HG02840 (cell line): ENCODE results near the gene ITPA.

Source experiments
- ATAC-seq: cut with Tn5 transposase; IDR thresholded peaks from one replicate; pipeline ENCODE4 v1.9.1; 2021; ENCODE audit warnings: mild to moderate bottlenecking, moderate library complexity, moderate number of reproducible peaks; ENCODE audit not compliant: unreplicated experiment, low FRiP score

ITPA gene

DNA sequence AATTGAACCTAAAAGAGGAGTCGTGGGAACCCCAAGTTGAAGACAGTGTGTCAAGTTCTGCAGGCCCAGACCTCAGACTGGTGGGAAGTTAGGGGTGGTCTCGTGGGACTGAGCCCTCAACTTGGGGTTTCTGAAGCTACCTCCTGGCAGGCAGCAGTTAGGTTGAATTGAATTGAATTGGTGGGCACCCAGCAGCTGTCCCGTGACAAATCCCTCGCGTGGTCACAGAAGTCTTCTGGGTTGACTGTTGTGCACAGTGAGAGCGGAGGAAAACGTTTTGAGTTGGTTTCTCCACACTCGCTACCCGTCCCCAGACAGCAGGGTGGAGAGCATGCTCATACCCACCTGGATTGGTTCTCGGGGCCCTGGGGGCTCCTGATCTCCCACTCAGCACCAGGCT lies 16.8 kb downstream of the ITPA start:
- ATAC-seq = no peak

DNA sequence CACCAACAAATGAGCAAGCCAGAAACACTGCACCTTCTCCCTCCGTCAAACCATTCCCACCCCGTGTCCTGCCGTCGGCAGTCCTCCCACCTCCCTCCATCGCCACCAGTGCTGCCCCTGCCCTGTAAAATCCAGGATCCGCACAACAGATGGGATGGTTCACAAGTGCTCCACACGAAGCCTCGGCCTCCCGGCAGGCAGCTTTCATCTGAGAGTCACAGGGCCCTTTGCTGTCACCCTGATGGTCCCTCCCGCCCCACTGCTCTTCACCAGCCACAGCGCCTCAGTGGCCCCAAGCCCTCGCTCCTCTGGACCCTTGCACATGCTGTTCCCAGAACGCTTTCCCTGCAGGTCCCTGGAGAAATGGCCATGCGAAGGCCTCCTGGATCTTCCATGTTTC lies 17.6 kb downstream of the ITPA start:
- ATAC-seq = no peak

DNA sequence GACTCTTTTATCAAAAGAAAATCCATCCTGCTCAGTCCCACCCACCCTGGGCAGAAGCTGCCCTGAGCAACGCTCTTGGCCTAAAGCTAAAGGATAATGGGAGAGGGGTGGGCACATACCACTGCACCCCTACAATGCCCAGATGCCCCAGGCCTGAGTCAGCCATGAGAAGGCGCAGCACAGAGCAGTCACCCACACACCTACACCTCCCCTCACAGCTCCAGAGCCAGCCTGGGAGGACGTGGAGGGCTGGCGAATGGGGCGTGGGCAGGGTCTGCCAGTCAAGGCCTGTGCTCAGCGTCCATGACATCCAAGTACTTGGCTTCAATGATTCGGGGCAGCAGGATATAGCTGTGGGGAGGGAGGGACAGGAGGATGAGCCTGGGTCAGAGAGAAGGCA lies 18.2 kb downstream of the ITPA start:
- ATAC-seq = no peak

DNA sequence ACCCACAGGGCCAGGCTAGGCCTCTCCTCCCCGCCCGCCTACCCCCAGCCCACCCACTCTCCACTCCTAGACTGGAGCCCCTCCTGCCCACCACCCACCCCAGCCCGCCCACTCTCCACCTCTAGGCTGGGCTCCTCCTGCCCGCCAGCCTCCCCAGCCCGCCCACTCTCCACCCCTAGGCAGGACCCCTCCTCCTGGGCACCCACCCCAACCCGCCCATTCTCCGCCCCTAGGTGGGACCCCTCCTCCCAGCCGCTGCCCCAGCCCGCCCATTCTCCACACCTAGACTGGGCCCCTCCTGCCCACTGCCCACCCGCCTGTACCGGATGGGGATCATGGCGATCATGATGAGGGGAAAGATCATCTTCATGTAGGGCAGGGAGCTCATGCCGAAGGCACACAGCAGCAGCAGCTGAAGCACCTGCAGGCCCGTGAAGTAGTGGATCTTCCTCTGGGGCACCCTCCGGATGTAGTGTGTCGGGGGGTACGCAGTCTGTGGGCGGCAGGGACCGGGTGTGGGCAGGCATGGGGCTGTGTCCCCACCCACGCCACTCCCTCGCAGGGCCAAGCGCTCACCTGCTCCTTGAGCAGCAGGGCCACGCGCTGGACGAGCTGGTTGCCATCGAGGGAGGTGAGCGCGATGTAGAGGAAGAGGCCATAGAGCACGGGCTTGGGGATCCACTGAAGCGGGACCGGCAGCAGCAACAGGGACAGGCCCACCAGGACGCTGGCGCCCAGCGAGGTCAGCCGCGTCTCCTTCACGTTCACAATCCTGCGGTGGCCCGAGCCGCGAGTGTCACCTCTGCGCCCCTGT lies 18.8 kb downstream of the ITPA start:
- no peak for ATAC-seq

DNA sequence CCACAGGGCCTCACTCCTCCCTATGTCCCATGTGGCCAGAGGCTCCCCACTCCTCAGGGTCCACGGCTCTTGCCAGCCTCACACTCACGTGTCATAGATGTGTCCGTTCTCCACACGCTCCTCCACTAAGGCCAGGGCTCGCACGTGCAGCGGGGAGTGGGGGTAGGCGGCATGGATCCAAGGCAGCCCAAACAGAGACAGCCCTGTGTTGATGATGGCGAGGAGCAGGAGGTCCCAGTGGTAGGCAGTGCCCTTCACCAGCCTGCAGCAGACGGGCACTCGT lies 19.4 kb downstream of the ITPA start:
- ATAC-seq = no peak

DNA sequence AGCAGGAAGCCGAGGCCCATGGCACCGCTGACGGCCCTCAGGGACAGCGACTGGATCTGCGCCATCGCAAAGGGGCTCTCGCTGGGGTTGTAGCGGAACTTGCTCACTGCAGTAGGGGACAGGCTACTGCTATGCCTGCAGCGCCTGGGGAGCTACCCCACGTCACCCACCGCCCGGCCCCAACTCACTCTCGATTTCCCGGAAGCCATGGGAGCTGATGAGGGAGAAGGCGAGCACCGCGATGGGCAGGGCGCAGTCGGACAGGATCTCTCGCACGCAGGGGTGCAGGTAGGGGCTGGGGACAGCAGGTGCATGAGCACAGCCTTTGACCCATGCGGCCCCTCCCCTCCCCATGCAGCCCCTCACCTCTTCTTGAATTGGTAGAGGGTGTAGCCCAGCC lies 19.9 kb downstream of the ITPA start:
- no peak for ATAC-seq

DNA sequence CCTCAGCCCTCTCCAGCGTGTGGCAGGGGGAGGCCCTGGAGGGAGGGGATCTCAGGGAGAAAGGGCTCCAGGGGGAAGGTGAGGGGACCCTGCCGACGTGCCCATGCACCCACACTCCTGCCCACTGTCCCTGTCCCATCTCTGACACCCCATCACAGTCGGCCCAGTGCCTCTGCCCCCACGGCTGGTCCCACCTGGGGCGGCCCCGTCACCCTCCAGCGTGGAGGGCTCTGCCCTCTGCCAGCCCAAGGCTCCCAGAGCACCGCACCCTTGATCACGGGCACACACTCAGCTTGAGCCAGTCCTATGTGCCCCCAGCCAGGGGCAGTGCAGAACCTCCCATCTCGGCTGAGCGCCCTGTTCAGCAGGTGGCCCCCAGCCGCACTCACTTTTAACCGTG lies 20.5 kb downstream of the ITPA start:
- ATAC-seq = no peak

DNA sequence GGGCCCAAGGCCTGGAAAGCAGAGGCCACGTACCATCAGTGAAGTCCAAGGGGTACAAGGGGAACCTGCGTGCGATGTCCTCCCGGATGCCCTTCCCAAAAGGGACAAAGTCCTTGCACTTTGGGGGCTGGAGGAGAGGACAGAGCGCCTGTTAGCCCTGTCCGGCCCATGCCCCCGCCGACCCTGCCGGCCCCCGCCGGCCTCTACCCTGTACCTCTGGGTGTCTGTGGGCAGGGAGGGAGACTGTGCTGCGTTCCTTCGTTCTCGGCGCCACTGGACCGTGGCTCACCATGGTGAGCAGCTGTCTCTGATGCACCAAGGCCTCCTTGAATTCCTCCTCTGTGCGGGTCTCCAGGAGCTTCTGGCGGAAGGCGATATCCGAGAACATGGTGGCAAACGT lies 21.8 kb downstream of the ITPA start:
- ATAC-seq = no peak

DNA sequence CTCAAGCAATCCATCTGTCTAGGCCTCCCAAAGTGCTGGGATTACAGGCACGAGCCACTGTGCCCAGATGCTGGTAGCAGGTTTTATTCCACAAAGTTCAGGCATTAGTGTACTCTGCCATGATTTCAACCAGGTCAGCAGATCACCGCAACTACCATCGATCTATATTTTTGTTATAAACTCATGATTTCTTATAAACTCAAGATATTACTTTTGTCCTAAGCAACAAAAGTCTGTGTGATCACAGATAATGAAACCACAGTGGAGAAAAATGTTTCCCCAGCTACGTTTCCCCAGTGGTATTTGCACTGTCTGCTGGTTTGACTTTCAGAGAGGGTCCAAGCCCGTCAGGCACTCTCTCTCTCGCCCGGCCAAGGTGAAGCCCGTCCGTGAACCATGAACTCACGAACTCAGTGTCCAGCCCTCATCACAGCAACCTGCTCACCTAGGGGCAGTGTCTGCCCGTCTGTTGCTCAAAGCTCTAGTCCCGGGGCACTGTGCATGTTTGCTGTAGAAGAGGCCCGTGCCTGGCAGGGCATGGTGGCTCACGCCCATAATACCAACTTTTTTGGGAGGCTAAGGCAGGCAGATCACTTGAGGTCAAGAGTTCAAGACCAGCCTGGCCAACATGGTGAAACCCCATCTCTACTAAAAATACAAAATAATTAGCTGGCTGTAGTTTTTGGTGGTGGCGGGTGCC lies 22.7 kb downstream of the ITPA start:
- no peak for ATAC-seq

DNA sequence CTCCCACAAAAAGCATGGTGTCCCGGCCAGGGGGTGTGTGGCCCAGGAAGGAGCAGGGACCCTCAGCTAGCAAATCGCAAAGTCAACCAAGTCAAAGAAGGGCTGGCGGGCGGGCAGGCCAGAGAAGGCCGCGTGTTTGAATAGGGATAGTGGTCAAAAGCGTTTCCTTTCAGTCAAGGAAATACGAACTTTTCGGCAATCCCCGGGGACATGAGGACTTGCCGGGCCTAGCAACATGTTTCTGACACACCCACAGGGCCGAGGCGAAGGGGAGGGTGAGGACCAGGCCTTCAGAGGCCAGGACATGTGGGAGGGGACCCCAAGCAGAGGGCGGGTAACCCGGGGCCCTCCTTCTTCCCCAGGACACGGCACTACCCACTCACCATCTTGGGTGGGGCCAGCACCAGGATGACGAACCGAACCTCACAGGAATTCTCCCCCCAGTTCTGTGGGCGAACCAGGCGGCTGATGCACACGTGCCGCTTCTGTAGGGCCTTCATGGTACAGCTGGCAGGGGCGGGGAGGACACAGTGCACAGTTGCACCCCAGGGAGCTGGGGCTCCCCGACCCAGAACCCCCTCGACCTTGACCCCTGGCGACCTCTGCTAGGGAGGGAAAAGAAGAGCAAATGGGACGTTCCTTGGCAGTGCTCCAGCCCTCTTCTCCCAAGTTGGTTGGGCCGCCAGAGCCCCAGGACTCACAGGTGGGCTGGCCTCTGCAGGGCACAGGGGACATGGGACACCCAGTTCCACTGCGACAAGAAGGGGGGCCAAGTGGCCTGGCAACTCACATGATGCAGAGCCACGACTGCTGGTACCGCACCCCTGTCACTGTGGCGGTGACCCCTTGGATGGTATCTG lies 24.1 kb downstream of the ITPA start:
- no peak for ATAC-seq

DNA sequence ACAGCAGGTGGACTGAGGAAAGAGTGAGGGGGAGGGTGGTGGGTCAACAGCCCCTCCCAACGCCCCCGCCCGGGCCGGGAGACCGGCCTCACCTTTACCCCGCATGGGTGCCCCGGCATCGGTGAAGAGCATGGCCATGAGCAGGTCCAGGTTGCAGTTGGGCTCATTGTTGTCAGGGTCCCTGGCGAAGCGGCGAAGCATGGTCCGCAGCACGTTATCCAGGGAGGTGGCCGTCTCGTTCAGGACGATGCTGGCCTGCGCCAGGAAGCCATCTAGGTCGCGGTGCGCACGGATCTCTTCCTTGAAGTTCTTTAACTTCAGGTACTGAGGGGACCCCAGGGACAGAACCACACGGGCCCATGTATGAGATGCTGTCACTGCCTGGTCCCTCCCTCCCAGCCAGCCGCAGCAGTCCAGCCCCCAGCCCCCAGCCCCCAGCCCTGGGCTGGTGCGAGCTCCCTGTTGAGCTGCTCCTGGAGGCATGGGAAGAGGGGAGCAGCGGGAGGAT lies 24.7 kb downstream of the ITPA start:
- no peak for ATAC-seq

DNA sequence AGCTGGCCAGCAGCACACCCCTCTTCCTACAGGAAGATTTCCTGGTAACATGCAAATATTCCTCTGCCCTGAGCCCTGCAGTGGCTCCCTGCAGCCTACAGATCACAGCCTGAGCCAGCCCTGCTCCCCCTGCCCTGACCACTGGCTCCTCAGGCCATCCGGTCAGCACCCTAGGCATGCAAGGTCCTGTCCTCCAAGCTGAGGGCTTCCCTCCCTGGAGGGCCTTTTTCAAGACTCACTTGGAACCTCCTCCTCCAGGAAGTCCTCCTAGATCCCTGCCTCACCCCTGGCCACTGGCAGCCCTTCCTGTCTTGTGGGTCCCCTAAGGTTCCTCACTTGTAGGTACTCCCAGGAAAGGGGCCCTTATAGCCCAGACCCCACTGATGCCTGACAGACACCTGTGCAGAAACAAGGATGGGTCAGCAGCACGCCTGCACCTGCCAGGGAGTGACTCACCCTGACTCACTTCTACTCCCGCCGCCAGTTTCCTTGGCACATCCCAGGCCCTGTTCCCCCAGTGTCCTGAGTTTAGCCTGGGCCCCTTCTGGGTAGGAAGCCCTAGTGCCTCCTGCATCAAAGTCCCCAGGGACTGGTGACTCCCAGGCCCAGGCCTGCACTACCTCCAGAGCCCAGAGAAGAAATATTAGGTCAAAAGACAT lies 26.5 kb downstream of the ITPA start:
- ATAC-seq = no peak

DNA sequence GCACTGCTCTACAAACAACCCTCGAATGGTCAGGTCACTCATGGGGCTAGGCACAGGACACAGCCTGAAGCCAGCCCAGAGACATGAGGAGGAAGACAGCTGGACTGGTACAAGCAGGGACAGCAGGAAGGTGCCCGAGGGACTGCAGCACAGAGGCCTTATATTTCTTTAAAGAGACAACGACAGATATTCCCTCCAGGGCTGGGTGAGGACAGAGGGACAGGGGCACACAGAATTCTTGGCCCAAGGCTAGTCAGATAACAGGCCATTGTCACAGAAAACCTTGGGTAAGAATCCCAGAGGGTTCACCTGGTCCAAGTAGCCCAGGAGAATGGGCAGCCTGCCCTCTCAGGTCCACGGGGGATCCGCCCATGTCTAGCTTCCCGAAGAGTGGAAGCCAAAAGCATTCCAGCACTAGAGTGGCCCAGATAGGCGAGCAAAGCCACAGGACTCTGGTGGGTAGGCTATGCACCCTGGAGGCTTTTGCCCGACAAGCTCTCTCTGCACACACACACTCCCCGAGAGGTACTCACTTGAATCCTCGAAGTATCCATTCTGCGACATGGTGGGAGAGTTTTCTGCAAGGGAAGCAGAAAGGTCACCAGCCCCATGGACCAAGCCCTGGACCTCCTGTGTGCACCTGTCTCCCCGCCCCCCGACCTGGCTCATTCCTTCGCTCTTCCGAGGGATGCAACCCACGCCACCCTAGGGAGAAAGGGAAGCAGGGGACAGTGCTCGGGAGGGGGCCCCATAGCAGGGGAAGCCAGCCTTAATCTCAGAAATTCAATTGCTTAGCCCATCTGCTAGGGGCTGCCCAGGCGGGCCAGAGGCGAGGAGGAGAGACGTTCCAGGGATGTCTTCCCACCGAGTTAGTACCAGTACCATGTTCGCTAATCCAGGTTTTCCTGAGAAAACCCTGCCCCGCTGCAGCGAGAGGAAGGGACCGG lies 28.0 kb downstream of the ITPA start:
- no peak for ATAC-seq

DNA sequence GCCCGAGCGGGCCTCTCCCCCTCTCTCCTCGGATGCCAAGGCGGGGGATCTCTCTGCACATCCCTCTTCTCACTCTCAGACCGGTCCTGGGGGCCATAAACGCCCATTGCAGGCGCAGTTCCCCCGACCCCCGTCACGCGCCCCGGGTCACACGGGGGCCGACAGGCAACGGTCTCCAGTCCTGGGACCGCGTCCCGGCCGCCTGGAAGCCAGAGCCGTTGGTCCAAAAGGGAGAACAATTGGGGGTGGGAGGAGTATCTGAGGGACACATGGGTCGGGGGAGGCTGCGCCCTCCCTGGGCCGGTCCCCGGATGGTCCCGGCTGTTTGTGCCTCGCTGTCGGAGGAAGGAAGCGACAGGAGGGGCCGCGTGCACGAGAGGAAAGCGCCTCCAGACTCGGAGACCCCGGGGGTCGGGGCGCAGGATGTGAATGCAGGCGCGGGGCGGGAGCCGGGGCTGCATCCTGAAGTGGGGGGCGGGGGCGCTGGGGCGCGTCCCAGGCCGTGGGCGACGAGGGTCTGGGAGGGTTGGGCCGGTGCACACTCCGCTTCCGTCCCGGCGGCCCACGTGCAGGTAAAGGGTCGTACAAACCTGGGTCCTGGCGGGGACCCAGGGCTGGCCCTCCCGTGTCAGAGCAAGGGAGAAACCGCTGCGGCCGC lies 28.8 kb downstream of the ITPA start:
- ATAC-seq = no peak

DNA sequence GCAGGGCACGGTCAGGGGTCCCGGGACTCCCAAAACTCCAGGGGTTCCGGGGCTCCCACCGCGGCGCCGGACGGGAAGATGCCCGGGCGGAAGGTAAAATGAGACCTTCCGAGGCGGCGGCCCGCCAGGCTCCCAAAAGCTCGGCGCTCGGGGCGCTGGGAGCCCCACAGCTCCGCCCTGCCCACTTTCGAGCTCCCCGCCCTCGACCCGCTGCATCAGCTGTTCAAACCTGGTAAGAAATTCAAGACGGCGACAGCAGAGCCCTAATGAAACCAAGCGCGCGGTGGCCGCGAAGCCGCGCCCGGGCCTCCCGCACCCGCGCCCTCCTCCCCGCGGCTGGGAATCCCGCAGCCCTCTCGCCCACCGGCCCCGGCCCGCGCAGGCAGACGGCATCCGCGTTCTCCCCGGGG lies 29.3 kb downstream of the ITPA start:
- ATAC-seq = no peak

DNA sequence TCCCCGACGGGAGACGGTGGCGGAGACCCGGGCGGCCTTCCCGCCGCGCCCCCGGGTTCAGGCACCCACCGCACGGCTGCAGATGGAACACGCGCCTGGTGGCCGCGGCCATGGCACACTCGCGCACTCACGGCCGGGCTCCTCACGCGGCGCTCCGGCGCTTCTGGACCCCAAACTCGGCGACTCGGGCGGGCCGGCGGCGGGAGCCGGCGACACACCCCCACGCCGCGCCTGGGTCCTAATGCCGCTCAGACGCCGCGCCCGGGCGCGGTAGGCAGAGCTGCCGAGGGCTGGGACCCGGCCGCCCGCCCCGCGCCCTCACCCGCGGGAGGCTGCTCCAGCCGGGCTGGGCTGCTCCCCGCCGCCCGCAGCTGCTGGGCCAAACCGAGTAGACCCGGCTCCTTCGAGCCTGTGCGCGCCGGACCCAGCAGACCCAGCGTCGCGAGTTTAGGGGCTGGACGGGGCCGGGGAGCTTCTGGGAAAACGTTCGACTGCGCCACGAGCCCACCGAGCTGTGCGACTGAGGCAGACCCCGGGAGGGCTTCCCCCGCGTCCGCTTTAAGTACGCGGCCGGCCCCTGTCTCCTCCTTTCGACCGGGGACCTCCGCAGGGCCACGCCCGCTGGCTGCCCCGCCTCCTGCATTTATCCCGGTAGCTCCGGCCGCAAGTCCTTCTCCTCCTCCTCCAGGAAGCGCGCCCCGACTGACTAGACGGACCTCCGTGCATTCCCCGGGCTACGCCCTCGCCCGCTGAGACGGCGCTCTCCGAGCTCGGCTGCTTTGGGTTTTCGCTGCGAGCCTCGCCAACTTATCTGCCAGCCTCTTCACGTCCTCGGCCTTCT lies 29.9 kb downstream of the ITPA start, which contains the start of gene SLC4A11:
Gene SLC4A11, minus strand, starts transcription at position 165 of the 841 bp plus-strand sequence. Its CDS starts 53 bp downstream, at position 112.
- ATAC-seq = no peak

DNA sequence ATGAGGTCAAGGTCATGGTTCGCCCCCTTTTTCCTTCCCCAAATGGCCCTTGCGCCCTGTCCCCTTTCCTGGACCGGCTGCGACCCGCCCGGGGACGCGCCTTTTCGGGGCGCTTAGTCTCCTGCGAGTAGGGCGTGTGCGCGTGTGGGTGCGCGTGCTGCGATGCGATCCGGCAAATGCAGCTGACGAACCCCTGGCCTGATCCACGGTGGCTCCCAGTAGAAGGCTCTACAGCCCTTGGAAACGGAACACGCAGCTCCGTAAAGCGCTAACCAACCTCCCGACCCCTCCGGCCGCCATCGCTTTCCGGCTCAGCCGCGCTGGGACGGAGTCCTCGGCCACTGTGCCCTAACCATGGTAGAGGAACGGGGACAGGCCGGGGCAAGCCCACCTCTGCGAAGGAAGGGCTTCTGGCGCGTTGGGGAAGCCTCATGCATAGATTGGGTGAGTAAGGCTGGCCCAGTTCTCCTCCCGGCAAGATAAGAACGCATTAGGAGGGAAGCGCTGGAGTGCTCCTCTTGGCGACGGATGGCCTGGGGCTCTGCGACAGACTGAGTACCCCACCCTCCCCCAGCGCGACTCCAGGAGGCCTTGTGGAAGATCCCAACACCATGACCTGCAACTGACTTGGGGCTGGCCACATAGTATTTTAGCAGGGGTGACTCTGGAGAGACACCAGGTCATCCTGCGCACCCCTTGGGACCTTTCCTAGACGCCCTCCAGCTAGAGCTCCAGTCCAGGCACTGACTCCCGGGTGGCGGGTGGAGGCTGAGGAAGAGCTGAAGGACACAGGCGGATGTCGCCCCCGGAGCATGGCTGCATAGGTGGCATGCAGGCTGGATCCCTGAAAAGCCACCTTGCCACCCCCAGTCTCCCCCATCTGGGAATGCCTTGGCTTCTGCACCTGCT lies 30.8 kb downstream of the ITPA start:
- ATAC-seq = no peak
